Neural progenitor cell (in vitro differentiated cells): Measurements from ENCODE around the gene SLC47A1.

Experiments
- CTCF ChIP-seq: fragments of 200-600 bp; sonication (generic); IDR thresholded peaks from 2 replicates; pipeline ENCODE4 v1.5.1; 2017; ENCODE audit warnings: antibody characterized with exemption, mild to moderate bottlenecking
- EZH2 ChIP-seq: fragments of 200-600 bp; sonication (generic); IDR thresholded peaks from 2 replicates; pipeline ENCODE4 v1.6.1; 2017; ENCODE audit warnings: antibody characterized with exemption, mild to moderate bottlenecking, moderate library complexity
- EZH2phosphoT487 ChIP-seq: fragments of 200-600 bp; sonication (generic); IDR thresholded peaks from 2 replicates; pipeline ENCODE4 v1.6.1; 2017; ENCODE audit warnings: antibody characterized with exemption

DNA sequence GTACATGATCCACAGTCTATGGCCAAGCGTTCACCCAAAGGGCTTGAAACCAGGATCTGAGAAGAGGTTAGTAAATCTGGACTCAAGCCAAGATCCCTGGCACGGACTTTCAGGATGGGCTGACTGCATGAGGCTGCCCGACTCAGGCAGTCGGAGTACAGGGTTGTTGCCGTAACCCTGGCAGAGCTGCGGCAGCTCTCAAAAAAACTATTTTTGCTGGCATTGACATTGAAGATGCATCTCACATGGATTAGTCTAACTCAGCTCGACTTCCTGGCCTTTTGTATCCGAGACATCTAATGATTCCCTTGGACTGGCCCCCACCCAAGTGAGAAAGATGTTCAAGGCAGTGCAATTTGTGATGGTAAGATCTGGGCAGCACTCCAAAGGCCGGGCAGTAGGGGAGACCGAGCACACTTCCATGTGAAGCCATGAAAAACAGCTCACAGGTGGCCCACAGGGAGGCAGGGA is 6.2 kb downstream of the SLC47A1 start:
- no peak for TF ChIP-seq EZH2phosphoT487
- no peak for TF ChIP-seq EZH2
- no peak for TF ChIP-seq CTCF
